Medulla oblongata (tissue), 1 donor: Measurements from ENCODE around the gene MLLT10.
A peak's percentile ranks its signal among the peaks of the same experiment; 100 is the strongest.

Experiments
- DNase-seq: peaks from one replicate; pipeline ENCODE4 v3.0.0-alpha.2; 2015; ENCODE audit errors: extremely low spot score

MLLT10 gene

DNA sequence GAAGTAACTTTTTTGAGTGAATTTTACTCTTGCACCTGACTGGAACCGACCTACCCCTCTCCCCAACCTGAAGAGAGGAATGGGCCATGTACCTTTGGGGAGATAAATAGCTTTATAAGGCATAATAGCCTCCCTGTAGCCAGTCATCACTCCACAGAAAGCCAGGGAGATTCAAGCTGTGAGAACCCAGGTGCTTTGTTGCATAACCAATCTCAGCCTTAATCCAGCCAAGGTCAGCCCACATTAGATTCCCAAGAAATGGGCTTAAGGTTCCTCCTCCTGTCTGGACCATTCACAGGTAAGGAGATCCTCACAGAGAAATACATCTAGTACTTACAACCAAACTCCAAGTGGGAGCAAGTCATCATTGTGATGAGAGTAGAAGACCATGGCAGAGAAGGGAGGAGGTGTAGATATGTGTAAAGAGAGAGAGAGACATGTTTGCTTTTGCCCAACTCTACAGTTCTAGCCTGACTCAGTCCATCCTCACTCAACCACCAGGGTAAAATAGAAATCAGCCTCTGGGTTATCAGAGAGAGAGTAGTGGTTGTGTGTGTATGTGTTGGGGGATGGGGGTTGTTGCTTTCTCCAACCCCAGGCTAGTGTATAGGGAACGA, 32.2 kb upstream of the MLLT10 start:
- no peak for DNase-seq

DNA sequence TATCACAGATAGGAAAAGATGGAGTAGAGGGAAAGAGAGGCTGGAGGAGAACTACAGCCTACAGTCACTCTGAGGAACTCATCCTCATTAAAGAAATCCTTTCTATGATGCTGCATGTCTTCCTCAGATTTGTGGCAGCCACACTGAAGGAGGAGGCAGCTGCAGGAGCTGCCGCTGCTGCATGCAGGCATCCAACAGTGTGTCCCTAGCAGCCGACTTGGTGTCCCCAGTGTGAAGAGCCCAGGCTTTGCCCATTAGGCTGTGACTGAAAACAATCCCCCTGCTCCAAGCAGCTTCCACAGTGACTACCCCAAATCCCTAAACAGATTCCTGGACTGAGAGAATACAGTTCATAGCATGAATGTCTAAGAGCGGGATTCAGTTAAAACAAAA, 31.7 kb upstream of the MLLT10 start:
- no peak for DNase-seq

DNA sequence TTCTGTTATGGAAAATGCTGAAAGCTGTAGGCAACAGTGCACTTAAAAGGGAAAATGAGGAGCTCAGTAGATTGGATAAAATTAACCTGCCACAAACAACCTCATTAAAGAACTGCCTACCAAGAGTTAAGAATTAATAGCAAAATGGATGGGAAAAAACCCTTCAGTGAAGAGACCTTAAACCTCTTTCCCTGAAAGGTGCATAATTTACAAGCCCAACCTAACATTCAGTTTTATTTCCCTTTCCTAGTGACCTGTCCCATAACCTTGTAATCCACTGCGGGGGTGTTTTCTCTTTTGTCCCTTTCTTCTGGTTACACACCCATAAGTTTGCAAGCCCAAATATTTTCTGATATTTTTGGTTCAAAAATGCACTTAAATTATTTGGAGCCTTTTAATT, 30.5 kb upstream of the MLLT10 start:
- no peak for DNase-seq

DNA sequence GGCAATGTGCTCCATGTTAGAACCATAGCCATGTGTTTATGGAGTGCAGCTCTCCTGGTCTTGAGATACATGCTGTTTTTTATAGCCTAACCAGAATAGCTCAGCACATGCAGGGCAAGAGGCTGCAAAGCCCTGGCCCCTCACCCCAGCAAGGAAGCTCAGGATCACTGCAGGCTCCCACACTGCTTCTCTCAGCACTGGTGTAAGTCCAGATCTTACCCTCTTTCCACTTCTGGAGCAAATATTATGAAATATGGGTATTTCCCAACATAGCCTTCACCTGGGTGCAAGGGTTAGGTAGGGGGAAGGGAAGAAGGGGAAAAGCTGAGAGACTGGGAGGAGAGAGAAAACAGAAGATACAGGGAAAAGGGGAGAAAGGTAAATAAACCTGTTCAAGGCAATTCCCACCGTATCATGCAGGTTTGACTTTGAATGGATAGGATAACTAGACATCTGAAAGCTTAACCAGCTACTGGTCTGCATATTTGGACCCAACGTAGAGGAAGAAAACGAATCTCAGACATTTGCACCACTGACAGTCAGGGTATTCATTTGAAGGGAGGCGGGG, 28.2 kb upstream of the MLLT10 start:
- DNase-seq = no peak

DNA sequence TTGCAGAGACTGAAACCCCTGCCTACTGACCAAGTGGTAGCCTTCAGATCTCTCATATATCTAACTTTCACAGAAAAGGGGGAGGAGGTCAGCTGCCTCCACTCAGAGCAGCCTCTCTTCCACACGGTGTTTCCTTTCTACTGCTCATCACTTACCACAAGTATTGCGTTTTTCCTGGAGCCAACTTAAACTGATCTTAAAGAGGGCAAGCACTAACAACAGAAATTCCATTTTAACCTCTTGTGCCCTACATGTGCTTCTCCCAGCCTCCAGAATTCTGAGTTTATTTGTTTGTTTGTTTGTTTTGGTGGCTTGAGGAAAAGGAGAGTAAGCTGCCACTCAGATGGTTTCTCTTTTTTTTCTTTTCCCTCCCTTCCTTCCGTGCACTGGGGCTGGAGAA, 27.7 kb upstream of the MLLT10 start:
- no peak for DNase-seq

DNA sequence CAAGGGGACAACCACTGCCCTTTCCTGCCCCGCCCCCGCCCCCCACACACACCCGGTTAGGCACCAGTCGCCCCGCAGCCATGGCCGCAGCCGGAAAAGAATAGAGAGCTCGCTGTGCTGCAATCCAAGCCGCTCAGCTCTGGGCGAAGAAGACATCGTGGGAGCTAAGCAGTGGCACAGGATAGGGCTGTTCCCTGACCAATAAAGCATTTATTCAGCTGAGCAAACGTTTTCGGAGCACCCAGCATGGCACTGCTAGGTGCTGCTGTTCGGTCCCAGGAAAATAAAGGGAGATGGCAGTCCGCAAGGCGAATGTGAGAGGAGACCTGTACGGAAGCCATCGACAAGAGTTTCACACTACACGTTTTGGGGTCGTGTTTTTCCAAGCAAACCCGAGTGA, 26.9 kb upstream of the MLLT10 start:
- no peak for DNase-seq

DNA sequence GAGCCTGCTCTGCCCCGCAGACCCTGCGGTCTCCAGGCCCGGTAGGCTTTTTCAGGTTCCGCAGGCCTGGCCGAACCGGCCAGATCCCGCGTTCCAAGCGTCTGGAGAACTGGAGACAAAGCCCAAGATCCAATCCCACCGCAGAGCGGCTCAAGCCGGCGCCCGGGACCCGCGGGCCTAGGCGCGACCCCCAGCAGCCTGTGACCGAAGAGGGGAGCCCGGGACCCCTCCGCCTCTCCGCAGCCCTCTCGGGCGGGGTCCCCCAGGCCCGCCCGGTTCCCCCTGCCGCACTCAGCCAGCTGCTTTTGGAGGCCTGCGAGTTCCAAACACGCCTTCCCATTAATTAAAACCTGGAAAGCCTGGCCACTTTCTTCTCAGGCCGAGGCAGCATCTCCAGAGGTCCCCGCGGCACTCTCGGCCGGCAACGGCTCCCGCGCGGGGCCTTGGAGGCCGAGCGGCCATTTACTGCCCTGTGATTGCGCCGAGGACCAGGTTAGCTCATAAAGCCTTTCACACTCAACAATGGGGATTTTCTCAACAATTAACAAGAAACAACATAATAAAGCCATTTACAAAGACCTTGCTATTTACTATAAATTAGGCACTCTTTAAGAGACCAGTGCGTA, 25.2 kb upstream of the MLLT10 start:
- DNase-seq = no peak

DNA sequence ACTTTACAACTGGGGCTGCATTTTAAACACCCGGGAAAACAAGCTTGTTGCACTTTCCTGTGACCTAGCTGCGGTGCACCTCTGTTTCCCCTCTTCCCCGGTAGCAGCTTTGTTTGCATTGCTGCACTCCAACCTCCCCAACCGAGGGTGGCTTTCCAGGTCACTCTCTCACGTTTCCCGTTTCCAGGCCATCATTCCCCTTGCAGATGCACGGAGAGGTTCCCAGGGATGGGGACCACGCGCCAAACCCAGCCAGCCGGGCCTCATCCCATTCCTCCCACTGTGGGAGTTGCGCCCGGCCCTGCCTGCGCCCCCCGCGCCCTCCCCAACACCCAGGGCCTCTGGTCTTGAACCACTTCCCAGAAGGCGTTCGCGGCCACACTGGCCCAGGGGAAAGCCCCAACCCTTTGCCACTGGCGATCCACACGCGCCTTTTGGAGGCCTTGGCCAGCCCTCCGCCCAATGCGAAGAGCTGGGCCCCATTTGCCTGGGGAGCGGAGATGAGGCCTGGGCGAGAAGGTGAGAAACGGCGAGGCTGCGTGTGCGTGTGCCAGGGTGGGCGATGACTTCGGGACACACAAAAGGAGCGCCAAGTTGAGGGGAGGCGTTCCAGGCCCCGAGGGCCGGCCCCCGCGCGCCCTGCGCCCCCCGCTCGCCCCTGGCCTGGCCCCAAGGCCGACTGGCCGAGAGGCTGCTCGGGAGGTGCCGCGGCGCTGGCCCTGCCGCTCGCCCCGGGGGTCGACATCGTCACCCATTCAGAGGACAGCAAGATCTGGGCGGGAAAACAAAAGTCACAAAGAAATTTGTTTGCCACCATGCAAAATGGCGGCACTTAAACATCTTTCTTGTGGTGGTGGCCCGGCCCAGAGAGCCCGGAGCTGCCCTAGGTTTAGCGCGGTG, 24.4 kb upstream of the MLLT10 start:
- peak; percentile 54 for DNase-seq

DNA sequence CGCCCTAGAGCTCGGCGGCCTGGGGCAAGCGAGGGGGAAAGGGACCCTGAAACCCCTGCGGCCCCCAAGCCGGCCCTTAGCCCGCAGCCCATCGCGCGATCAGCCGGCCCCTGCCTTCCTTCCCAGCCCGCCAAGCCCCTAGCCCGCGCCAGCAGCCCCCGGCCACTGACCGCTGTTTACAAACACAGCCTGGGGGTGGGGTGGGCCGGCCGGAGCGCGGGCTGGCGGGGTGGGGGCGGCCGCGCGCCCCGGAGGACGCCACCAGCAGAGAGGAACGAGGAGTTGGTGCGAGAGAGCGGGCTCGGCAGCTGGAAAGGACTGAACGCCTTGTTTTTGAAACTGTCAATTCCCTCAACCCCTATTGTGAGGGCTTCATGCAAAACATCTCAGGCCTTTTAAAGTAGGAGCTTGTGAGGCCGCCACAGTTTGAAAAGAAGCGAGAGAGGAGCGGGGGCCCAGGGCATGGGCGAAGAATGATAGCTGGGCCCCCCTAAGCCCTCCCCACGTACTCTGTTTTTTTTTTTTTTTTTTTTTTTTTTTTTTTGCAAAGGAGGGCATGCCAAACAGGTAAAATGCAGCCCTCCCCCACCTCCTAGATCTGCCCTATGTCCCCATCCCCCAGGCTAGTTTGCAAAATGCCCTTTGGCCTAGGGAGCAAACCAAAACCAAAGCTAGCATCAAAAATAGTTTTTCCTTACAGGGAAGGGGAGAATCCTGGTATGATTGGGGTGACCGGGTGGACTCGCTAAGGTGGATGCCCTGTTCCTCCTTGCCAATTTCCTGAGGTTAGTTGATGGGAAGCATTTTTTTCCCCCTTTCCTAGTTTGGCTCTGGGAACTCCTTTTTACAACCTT, 23.6 kb upstream of the MLLT10 start:
- no peak for DNase-seq

DNA sequence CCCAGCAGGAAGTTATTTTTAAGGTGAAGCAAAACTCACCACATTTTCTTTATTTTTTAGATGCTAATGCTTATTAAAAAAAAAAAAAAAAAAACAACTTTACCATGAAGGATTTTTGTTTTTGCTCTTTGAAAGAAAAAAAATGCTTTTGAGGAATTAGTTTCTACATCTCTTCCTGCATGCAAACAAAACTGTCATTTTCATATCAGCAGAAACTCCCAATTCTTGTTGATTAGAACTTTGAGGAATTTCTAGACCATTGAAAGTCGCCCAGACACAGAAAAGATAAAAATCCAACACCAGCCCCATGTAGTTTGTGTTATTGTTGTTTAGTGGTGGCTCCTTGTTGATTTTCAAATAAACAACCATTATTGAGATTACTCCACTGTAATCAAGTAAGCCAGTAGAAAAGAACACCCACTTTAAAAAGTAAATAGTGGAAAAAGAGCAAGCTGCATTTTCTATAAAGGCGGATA, 22.9 kb upstream of the MLLT10 start:
- DNase-seq = no peak

DNA sequence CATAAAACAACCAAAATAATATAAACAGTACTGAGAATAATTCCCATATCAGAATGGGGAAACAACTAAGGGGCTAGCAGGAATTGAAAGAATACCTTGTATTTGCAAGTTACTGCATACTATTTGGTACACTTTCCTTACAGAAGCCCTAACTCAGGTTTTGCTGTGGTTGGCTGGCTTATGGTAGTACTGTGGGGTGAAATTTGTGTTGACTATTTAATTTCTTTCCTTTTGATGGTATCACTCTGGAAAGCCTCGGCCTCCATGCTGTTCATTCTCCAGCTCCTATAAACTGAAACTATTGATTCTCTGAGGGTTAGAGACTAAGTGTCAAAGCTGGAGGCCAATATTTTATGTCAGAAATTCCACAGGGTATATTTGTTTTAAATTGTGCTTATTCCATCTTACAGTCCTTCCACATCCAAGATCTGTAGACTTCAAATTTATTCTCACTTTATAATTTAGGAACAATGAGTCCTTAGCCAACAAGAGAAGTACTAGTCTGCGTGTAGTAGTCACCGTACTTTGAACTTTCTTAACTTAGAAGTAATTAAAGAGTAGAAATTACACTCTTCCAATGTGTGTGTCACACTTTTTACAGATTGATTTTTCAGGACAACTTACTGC, 22.0 kb upstream of the MLLT10 start:
- no peak for DNase-seq

DNA sequence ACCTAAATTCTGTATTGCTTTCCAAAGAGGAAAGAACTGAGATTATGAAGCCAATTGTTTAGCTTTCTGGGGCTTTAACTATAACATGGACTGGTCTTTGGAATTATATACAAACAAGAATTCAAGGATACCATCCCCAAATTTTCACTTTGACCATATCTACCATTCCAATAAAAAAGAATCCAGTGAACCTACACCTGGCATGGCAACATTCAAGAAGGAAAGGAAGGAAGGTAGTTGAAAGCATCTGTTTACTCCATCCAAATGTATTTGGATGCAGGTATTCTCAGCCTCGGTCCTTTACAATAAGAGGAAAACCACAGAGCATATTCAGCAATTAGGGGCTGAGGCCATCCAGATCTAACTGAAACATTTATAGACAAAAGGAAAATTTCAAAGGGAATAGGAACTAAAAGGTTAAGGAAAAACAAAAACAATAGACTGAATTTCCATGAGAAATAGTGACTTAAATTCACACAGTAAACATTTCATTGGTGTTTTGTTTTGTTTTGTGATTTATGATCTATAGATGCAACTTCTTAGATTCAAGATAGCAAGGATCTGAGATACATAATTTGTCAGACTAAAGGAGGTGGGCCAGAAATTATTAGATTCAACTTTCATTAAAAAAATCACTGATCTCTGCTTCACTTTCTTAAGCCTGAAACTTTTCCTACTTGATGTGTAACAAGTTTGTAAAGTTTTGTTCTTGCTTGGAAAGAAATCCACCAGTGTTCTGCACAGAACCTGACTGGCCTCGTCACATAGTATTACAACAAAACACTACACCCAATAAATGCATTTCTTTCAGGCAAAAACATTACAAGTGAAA, 21.2 kb upstream of the MLLT10 start:
- DNase-seq = no peak

DNA sequence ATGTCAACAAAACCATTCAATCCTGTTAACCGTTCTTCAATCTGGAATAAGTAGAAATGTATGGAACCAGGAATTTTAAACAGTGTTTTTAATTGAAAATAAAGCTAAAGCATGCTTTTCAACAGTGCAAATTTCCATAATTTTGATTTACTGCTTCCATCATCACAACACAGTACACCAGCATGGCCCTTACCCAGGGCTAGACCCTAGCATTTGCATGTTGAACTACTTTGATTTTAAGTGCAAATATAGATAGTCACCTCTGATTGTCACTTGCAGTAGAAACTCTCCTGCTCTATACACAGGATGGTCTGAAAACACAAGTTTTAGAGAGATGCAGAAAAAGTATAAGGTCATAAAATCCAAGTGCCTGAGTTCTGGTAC, 20.6 kb upstream of the MLLT10 start:
- no peak for DNase-seq

DNA sequence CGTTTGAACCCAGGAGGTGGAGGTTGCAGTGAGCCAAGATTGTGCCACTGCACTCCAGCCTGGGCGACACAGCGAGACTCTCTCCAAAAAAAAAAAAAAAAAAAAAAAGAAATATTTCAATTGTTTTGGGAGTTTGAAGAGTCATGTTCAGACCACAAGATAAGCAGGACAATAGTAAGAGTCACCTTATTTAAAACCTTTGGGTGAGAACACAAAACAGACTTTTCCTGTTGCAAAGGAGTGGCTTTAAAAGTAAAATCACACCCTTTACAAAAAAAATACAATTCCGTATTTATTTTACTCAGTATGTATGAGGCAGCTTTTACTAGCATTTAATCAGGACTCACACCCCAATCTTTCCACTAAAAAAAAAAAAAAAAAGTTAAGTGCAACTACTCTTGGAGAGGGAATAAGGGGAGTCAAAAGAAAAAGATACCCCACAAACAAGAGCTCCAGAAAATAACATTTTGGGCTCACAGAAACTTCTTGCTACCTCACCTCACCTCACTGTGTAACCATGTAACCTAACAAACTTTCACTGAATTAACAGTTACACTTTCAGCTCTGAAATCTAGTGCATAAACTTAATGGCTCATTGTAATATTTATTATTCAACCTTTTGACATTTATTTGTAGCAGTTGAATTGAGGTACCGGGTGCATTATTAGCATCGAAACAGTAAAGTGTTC, 19.8 kb upstream of the MLLT10 start:
- DNase-seq = peak; percentile 2

DNA sequence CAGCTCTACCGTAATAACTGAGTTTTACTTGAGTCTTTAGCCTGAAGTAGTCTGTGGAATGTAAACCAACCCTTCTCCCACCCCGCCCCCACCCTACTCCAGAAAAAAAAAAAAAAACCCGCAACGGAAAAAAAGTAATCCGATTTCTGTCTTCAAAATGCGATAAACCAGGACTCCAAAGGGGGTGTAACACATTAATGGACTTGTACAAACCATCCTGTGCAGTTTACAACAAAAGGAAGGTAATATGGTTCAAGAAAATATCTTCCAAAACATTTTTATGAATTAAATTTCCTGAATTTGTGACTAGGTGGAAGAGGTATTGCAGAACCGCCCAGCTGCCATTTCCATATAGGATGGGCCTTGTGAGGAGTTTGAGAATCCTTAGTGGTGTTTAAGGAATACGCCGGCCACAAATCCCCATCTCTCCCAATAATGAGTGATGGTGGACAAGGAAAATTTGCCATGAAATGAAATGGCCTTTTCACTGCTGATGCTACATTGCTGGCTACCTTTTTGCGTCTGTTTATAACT, 19.1 kb upstream of the MLLT10 start:
- DNase-seq = no peak

DNA sequence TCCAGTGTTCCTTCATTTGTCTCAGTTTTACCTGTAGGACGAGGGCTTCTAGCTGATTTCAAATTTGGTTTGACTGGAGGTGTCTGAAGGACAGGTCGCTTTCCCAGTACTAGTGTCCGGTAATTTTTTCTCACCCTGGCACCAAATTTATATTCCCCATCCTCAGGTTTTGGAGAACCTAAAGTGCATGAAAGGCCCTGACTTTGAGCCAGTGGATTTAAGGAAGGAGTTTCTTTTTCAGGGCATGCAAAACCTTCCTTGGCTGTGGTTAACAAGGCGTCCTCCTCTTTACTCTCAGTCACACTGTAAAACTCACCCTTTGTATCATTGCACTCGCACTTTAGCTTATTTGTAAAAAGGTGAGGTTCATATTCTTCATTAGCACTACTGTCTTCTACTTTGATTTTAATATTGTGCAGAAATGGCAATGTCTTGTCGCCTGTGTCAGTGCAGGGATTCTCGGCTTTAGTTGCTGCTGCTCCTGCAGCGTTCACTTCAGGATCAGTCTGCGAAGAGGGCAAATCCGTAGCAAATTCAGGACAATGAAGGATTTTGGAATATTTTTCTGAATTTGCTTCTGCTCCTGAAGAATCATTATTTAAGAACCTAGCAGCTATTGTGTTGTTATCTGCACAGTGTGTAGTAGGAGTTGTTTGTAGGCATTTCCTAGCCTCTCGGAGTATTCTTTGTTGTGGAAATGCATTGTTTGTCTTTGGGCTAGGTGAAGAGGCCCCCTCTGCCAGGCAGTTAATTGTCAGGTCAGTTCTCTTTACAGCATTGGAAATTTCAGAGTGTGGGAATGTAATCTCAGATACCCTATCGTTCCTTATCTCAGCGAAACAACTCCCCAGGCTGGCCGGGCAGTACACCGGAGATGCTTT, 18.4 kb upstream of the MLLT10 start:
- peak; percentile 5 for DNase-seq

DNA sequence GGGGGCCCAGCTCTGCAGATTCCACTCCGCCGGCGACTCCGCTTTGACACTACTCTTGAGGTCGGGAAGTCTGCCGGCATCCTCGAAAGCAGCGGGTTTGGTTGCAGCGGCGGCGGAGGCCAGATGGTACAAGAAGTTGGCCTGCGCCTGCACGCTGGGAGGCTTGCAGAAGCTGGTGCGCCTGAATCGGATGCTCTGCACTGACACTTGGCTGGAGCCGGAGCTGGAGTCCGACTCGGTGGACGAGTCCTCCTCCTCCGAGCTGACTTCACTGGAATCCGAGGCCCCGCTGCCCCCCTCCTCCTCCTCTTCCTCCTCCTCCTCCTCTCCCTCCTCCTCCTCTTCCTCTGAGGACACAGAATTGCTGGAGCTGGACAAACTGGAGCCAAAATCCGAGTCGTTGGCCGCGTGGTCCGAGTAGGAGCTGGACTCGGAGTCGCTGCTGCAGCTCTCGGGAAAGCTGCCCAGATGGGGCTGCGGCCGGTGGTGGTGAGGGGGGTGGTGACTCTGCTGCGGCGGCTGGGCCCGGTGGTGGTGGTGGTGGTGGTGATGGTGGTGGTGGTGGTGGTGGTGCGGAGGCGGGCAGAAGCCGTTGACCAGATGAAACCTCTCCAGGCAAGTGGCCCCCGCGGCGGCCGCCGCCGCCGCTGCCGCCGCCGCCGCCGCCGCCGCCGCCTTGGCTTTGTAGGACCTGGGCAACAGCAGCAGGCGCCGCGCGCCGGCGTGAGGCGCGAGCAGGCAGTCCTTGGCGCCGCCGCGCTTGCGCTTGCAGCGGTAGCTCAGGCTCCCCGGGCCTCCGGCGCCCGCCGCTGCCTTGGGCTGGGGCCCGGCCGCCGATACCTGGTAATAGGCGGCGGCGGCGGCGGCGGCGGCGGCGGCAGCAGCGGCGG, 17.5 kb upstream of the MLLT10 start:
- DNase-seq = peak; percentile 59
